HEK293T (cell line): ENCODE data around the gene TSPAN7.

ENCODE experiments used
- BHLHE40 ChIP-seq: fragments of 450-650 bp; IDR thresholded peaks from 2 replicates; pipeline ENCODE4 v1.6.1; 2016; ENCODE audit warnings: mild to moderate bottlenecking, moderate library complexity, borderline replicate concordance
- ELF4 ChIP-seq: fragments of 450-650 bp; IDR thresholded peaks from 2 replicates; pipeline ENCODE4 v1.6.1; 2017; ENCODE audit warnings: antibody characterized with exemption
- FOXA1 ChIP-seq: fragments of 450-650 bp; IDR thresholded peaks from 2 replicates; pipeline ENCODE4 v1.6.1; 2016; ENCODE audit warnings: mild to moderate bottlenecking
- FOXM1 ChIP-seq: fragments of 450-650 bp; IDR thresholded peaks from 2 replicates; pipeline ENCODE4 v1.6.1; 2017; ENCODE audit warnings: mild to moderate bottlenecking, borderline replicate concordance
- SP1 ChIP-seq: fragments of 450-650 bp; IDR thresholded peaks from 2 replicates; pipeline ENCODE4 v1.6.1; 2017
- SUZ12 ChIP-seq: fragments of 450-650 bp; IDR thresholded peaks from 2 replicates; pipeline ENCODE4 v1.6.1; 2016; ENCODE audit warnings: mild to moderate bottlenecking
- ZNF384 ChIP-seq: fragments of 450-650 bp; IDR thresholded peaks from 2 replicates; pipeline ENCODE4 v1.6.1; 2016

DNA sequence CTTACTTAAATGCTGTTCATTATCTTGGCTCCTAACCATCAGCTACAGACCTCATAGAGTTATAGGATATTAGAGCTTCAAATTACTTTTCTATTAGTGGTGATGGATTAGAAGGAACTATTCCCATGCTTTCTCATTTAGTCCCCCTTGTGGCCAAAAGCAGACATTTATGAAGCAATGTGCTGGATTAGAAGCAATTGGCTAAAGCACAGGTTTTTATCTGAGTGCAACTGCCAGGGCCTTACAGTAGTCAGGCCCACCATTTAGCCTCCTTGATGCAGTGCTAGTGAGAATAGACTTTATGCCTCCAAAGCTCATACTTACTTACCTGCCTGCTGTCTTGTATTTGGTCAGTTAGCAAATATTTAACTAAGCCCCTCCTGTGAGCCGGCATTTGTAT is 93.0 kb downstream of the TSPAN7 start:
- TF ChIP-seq ELF4: no peak
- no peak for TF ChIP-seq FOXA1
- TF ChIP-seq BHLHE40: no peak
- TF ChIP-seq FOXM1: no peak
- no peak for TF ChIP-seq ZNF384
- TF ChIP-seq SP1: no peak
- TF ChIP-seq SUZ12: no peak
